ENCODE measurements around the gene PDZRN4.

DNA sequence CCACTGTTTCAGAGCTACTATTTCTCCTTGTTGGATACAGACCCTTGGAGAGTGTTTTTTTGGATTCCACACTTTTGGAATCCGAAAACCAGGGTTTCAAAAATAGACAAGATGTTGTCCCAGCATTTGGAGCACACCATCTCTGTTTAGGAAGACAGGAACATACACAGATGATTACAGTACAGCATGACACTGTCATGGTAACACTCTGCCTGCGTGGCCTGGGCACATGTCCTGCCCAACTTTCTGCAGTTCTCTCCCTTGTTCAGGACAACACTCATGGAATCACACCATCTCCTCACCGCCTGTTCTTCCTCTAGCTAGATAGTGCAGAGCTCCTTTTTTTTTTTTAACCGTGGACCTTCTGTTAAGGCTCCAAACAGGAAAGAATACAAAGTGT lies 369.2 kb downstream of the PDZRN4 start:
- TF ChIP-seq CTCF (IDR thresholded peaks at IDR 0.05) (no peak), POLR2A (IDR thresholded peaks at IDR 0.05) (no peak)

Measured in adrenal gland (tissue), 5 donors.